Measurements from ENCODE around the gene LUC7L.
"Not testable (repeated sequence)": the region's sequence is repeated elsewhere in the genome, so short reads cannot be mapped to it uniquely, and the experiment has no call there.

Gene LUC7L

DNA sequence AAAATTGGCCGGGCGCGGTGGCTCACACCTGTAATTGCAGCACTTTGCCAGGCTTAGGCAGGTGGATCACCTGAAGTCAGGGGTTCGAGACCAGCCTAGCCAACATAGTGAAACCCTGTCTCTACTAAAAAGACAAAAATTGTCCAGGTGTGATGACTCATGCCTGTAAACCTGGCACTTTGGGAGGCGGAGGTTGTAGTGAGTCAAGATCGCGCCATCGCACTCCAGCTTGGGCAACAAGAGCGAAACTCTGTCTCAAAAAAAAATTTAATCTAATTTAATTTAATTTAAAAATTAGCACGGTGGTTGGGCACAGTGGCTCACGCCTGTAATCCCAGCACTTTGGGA is 50.6 kb downstream of the LUC7L start:
- no peak for DNase-seq

DNA sequence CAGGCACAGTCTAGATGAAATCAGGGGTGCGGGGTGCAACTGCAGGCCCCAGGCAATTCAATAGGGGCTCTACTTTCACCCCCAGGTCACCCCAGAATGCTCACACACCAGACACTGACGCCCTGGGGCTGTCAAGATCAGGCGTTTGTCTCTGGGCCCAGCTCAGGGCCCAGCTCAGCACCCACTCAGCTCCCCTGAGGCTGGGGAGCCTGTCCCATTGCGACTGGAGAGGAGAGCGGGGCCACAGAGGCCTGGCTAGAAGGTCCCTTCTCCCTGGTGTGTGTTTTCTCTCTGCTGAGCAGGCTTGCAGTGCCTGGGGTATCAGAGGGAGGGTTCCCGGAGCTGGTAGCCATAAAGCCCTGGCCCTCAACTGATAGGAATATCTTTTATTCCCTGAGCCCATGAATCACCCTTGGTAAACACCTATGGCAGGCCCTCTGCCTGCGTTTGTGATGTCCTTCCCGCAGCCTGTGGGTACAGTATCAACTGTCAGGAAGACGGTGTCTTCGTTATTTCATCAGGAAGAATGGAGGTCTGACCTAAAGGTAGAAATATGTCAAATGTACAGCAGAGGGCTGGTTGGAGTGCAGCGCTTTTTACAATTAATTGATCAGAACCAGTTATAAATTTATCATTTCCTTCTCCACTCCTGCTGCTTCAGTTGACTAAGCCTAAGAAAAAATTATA is 51.1 kb downstream of the LUC7L start:
- no peak for DNase-seq

DNA sequence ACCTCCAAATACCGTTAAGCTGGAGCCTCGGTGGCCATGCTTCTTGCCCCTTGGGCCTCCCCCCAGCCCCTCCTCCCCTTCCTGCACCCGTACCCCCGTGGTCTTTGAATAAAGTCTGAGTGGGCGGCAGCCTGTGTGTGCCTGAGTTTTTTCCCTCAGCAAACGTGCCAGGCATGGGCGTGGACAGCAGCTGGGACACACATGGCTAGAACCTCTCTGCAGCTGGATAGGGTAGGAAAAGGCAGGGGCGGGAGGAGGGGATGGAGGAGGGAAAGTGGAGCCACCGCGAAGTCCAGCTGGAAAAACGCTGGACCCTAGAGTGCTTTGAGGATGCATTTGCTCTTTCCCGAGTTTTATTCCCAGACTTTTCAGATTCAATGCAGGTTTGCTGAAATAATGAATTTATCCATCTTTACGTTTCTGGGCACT is 51.8 kb downstream of the LUC7L start:
- DNase-seq = peak; percentile 100

DNA sequence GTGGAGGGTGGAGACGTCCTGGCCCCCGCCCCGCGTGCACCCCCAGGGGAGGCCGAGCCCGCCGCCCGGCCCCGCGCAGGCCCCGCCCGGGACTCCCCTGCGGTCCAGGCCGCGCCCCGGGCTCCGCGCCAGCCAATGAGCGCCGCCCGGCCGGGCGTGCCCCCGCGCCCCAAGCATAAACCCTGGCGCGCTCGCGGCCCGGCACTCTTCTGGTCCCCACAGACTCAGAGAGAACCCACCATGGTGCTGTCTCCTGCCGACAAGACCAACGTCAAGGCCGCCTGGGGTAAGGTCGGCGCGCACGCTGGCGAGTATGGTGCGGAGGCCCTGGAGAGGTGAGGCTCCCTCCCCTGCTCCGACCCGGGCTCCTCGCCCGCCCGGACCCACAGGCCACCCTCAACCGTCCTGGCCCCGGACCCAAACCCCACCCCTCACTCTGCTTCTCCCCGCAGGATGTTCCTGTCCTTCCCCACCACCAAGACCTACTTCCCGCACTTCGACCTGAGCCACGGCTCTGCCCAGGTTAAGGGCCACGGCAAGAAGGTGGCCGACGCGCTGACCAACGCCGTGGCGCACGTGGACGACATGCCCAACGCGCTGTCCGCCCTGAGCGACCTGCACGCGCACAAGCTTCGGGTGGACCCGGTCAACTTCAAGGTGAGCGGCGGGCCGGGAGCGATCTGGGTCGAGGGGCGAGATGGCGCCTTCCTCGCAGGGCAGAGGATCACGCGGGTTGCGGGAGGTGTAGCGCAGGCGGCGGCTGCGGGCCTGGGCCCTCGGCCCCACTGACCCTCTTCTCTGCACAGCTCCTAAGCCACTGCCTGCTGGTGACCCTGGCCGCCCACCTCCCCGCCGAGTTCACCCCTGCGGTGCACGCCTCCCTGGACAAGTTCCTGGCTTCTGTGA is 52.5 kb downstream of the LUC7L start, which contains the start of gene HBA1:
HBA1 (plus strand) TSS at position 204 of the 906 bp plus-strand sequence; CDS start at position 241, 37 bp downstream.
- DNase-seq = not testable (repeated sequence)

DNA sequence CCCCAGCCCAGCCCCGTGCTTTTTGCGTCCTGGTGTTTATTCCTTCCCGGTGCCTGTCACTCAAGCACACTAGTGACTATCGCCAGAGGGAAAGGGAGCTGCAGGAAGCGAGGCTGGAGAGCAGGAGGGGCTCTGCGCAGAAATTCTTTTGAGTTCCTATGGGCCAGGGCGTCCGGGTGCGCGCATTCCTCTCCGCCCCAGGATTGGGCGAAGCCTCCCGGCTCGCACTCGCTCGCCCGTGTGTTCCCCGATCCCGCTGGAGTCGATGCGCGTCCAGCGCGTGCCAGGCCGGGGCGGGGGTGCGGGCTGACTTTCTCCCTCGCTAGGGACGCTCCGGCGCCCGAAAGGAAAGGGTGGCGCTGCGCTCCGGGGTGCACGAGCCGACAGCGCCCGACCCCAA is 53.2 kb downstream of the LUC7L start:
- DNase-seq = not testable (repeated sequence)

DNA sequence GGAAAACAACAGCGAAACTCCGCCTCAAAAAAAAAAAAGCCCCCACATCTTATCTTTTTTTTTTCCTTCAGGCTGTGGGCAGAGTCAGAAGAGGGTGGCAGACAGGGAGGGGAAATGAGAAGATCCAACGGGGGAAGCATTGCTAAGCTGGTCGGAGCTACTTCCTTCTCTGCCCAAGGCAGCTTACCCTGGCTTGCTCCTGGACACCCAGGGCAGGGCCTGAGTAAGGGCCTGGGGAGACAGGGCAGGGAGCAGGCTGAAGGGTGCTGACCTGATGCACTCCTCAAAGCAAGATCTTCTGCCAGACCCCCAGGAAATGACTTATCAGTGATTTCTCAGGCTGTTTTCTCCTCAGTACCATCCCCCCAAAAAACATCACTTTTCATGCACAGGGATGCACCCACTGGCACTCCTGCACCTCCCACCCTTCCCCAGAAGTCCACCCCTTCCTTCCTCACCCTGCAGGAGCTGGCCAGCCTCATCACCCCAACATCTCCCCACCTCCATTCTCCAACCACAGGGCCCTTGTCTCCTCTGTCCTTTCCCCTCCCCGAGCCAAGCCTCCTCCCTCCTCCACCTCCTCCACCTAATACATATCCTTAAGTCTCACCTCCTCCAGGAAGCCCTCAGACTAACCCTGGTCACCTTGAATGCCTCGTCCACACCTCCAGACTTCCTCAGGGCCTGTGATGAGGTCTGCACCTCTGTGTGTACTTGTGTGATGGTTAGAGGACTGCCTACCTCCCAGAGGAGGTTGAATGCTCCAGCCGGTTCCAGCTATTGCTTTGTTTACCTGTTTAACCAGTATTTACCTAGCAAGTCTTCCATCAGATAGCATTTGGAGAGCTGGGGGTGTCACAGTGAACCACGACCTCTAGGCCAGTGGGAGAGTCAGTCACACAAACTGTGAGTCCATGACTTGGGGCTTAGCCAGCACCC is 54.0 kb downstream of the LUC7L start:
- no peak for DNase-seq

DNA sequence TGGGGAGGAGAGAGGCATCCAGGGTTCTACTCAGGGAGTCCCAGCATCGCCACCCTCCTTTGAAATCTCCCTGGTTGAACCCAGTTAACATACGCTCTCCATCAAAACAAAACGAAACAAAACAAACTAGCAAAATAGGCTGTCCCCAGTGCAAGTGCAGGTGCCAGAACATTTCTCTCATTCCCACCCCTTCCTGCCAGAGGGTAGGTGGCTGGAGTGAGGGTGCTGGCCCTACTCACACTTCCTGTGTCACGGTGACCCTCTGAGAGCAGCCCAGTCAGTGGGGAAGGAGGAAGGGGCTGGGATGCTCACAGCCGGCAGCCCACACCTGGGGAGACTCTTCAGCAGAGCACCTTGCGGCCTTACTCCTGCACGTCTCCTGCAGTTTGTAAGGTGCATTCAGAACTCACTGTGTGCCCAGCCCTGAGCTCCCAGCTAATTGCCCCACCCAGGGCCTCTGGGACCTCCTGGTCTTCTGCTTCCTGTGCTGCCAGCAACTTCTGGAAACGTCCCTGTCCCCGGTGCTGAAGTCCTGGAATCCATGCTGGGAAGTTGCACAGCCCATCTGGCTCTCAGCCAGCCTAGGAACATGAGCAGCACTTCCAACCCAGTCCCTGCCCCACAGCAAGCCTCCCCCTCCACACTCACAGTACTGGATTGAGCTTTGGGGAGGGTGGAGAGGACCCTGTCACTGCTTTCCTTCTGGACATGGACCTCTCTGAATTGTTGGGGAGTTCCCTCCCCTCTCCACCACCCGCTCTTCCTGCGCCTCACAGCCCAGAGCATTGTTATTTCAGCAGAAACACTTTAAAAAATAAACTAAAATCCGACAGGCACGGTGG is 55.1 kb downstream of the LUC7L start:
- DNase-seq = not testable (repeated sequence)

DNA sequence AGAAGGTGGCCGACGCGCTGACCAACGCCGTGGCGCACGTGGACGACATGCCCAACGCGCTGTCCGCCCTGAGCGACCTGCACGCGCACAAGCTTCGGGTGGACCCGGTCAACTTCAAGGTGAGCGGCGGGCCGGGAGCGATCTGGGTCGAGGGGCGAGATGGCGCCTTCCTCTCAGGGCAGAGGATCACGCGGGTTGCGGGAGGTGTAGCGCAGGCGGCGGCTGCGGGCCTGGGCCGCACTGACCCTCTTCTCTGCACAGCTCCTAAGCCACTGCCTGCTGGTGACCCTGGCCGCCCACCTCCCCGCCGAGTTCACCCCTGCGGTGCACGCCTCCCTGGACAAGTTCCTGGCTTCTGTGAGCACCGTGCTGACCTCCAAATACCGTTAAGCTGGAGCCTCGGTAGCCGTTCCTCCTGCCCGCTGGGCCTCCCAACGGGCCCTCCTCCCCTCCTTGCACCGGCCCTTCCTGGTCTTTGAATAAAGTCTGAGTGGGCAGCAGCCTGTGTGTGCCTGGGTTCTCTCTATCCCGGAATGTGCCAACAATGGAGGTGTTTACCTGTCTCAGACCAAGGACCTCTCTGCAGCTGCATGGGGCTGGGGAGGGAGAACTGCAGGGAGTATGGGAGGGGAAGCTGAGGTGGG is 55.9 kb downstream of the LUC7L start:
- not testable (repeated sequence) for DNase-seq

DNA sequence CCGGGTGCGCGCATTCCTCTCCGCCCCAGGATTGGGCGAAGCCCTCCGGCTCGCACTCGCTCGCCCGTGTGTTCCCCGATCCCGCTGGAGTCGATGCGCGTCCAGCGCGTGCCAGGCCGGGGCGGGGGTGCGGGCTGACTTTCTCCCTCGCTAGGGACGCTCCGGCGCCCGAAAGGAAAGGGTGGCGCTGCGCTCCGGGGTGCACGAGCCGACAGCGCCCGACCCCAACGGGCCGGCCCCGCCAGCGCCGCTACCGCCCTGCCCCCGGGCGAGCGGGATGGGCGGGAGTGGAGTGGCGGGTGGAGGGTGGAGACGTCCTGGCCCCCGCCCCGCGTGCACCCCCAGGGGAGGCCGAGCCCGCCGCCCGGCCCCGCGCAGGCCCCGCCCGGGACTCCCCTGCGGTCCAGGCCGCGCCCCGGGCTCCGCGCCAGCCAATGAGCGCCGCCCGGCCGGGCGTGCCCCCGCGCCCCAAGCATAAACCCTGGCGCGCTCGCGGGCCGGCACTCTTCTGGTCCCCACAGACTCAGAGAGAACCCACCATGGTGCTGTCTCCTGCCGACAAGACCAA is 56.8 kb downstream of the LUC7L start, which contains the start of gene HBA2:
HBA2 (plus strand) TSS at position 503 of the 568 bp plus-strand sequence; CDS start at position 540, 37 bp downstream.
- not testable (repeated sequence) for DNase-seq

DNA sequence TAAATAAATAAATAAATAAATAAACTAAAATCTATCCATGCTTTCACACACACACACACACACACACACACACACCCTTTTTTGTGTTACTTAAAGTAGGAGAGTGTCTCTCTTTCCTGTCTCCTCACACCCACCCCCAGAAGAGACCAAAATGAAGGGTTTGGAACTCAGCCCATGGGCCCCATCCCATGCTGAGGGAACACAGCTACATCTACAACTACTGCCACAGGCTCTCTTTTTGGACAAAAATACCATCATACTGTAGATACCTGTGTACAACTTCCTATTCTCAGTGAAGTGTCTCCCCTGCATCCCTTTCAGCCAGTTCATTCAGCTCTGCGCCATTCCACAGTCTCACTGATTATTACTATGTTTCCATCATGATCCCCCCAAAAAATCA is 58.5 kb downstream of the LUC7L start:
- no peak for DNase-seq

DNA sequence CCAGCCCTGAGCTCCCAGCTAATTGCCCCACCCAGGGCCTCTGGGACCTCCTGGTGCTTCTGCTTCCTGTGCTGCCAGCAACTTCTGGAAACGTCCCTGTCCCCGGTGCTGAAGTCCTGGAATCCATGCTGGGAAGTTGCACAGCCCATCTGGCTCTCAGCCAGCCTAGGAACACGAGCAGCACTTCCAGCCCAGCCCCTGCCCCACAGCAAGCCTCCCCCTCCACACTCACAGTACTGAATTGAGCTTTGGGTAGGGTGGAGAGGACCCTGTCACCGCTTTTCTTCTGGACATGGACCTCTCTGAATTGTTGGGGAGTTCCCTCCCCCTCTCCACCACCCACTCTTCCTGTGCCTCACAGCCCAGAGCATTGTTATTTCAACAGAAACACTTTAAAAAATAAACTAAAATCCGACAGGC is 59.2 kb downstream of the LUC7L start:
- not testable (repeated sequence) for DNase-seq

DNA sequence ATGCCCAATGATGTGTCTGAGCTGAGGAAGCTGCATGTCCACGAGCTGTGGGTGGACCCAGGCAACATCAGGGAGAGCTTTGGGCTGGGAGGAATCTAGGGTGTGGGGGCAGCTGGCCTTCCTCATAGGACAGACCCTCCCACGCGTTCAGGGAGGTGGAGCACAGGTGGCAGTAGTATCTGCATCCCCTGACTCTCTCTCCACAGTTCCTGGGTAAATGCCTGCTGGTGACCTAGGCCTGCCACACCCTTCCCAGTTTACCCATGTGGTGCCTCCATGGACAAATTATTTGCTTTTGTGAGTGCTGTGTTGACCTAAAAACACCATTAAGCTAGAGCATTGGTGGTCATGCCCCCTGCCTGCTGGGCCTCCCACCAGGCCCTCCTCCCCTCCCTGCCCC is 60.2 kb downstream of the LUC7L start:
- DNase-seq = no peak

DNA sequence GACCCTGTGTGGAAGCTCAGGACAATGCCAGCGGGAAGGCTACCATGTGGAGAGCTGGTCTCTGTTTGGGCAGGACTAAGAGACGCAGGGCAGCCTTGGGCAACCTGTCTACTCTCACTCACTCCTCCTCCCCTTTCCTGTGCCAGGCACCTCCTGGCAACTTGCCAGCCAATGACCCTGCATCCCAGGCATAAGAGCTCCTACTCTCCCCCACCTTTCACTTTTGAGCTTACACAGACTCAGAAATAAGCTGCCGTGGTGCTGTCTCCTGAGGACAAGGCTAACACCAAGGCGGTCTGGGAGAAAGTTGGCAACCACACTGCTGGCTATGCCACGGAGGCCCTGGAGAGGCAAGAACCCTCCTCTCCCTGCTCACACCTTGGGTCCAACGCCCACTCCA is 60.8 kb downstream of the LUC7L start:
- no peak for DNase-seq

DNA sequence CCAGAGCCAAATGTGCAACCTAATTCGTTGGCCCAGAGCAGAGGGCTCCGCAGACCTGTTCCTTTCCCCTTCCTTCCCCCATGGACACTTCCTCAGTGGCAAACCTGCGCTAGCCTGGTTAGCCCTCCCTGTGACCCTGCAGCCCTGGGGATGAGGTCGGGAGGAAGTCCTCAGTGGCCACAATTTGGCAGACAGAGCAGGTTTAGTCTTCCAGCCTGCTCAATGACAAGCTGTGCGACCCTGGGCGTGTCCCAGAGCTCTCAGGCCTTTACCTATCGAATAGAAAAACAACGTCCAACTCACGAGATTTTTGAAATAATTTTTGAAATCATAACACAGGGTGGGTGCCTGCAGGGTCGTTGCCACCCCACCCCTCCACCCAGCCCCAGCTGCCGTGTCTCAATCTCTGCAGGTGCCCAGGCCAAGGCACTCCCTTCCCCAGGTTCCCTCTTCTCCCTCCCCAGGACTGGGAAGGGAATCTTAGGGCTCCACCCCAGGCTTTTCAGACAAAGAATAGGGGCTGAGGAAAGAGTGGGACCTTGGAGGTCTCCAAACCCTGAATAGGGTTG is 62.0 kb downstream of the LUC7L start:
- no peak for DNase-seq

DNA sequence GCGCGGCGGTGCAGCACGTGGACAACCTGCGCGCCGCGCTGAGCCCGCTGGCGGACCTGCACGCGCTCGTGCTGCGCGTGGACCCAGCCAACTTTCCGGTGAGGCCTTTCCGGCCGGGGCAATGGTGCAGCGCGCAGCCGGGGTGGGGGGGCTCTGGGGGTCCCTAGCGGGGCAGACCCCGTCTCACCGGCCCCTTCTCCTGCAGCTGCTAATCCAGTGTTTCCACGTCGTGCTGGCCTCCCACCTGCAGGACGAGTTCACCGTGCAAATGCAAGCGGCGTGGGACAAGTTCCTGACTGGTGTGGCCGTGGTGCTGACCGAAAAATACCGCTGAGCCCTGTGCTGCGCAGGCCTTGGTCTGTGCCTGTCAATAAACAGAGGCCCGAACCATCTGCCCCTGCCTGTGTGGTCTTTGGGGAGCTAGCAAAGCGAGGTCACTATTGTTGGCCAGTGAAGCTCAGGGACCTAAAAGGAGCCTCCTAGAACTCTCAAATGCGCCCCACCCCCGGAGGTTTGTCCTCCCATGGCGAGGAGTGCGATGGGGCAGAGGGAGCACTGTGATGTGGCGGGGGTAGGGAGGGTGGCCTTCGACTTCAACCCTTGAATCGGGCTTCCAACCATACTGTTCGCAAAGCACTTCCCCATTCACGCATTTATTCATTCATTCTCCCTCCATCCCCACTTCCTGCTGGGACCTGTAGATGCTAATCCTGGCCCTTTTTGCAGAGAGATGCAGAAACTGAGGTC is 62.7 kb downstream of the LUC7L start:
- DNase-seq = no peak

DNA sequence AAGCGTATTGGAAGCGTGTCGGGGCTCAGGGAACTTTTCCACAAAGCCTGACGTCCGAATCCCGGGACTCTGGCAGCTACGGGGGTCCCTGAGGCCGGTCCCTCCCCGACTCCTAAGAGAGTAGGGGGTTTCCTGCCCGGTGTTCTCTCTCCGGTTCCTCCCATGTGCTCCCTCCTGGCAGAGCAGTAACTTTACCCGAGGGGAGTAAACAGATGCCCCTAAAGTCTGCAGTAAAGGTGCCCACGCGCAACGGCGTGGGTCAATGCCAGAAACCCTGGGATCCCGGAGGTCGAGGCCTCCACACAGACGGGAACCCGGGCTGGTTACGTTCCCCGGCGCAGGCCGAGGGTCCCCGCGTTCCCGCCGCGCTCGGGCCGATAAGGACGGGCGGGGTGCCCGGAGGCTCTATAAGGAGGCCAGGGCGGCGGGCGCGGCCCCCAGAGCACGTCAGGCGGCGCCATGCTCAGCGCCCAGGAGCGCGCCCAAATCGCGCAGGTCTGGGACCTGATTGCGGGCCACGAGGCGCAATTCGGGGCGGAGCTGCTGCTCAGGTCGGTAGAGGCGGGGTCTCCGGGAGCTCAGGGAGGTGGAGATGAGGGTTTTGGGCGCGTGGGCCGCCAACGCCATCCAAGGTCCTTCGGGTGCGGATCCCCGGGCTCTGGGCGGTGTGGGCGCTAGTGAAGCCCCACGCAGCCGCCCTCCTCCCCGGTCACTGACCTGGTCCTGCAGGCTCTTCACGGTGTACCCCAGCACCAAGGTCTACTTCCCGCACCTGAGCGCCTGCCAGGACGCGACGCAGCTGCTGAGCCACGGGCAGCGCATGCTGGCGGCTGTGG is 63.5 kb downstream of the LUC7L start, which contains the start of gene HBM:
HBM (plus strand) TSS at position 440 of the 836 bp plus-strand sequence; CDS start at position 460, 20 bp downstream.
- DNase-seq = no peak

DNA sequence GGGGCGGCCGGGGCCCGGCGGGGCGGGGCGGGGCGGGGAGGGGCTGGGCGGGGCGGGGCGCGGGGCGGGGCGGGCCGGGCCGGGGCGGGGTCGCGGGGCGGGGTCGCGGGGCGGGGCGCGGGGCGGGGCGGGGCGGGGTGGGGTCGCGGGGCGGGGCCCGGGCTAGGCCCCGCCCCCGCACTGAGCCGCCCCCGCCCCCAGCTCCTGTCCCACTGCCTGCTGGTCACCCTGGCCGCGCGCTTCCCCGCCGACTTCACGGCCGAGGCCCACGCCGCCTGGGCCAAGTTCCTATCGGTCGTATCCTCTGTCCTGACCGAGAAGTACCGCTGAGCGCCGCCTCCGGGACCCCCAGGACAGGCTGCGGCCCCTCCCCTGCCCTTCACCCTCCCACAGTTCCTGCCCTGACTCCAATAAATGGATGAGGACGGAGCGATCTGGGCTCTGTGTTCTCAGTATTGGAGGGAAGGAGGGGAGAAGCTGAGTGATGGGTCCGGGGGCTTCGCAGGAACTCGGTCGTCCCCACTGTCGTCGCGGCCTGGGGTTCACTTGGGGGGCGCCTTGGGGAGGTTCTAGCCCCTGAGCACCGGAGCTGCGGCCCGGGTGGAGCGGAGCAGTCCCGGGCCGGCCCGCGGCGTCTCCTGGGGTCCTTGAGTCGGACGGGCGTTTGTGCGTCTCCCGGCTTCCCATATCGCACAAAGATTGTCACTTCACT is 64.3 kb downstream of the LUC7L start:
- no peak for DNase-seq
